Fibroblast of the aortic adventitia (primary cell): Measurements from ENCODE around the gene FBXL7. TPM values are rescaled to one million over a fixed set of nuclear protein-coding genes. Genes with fewer than 3 reads are reported as not detected.
"Not testable (repeated sequence)": the region's sequence is repeated elsewhere in the genome, so short reads cannot be mapped to it uniquely, and the experiment has no call there.

Source experiments
- DNase-seq: peaks from one replicate; pipeline ENCODE4 v3.0.0-alpha.2; 2010; ENCODE audit warnings: low read depth
- H3K4me3 ChIP-seq: 2 replicates; pipeline ENCODE4 v1.5.1; 2011; ENCODE audit warnings: low read depth, mild to moderate bottlenecking, control low read depth, low read length, moderate library complexity
- total RNA-seq: library from RNA; depleted of rRNA; stranded (reverse); fragments of >200 nt; gene quantifications from 2 replicates; pipeline ENCODE4 v1.2.3, GENCODE V29; 2012; ENCODE audit warnings: low replicate concordance
- TF ChIP-seq, protein P1 (sequence below): IDR thresholded peaks from 2 replicates; pipeline ENCODE4 v1.5.1; 2011; ENCODE audit warnings: mild to moderate bottlenecking, low read length, control low read depth, inconsistent platforms; ENCODE audit not compliant: insufficient read depth

Gene FBXL7
- total RNA-seq, 1 donor, result 12.4 TPM

DNA sequence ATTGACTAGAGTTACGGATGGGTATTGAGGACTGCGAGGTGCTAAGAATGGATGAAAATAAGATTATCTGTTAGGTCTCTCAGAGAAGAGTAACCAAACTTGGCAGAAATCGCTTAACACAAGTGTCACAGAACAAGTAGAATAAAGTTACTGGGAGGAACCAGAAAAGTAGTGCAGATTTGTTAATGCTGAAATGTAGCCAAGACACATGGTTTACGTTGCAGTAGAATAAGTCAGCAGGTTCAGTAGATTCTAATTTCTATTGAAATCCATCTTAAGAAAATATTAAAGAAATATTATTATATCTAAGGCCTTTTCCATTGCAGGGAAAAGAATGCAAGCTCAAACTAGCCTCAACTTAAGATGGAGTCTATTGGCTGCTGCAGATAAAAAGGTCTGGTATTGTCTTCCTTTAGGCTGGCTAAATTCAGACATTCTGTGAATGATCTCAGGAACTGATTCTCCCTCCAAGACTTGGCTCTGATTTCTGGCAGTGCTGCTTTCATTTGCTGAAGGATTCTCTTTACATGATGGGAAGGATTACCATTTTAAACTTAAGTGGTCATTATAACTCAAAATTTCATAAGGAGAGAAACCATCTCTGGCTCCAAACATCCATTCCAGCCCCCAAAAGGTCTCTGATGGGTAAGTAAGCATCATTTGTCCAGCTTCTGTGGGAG, 364.7 kb downstream of the FBXL7 start:
- TF ChIP-seq, protein P1, sequence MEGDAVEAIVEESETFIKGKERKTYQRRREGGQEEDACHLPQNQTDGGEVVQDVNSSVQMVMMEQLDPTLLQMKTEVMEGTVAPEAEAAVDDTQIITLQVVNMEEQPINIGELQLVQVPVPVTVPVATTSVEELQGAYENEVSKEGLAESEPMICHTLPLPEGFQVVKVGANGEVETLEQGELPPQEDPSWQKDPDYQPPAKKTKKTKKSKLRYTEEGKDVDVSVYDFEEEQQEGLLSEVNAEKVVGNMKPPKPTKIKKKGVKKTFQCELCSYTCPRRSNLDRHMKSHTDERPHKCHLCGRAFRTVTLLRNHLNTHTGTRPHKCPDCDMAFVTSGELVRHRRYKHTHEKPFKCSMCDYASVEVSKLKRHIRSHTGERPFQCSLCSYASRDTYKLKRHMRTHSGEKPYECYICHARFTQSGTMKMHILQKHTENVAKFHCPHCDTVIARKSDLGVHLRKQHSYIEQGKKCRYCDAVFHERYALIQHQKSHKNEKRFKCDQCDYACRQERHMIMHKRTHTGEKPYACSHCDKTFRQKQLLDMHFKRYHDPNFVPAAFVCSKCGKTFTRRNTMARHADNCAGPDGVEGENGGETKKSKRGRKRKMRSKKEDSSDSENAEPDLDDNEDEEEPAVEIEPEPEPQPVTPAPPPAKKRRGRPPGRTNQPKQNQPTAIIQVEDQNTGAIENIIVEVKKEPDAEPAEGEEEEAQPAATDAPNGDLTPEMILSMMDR, result no peak
- no peak overlapping the region for H3K4me3 ChIP-seq
- DNase-seq, result no peak

DNA sequence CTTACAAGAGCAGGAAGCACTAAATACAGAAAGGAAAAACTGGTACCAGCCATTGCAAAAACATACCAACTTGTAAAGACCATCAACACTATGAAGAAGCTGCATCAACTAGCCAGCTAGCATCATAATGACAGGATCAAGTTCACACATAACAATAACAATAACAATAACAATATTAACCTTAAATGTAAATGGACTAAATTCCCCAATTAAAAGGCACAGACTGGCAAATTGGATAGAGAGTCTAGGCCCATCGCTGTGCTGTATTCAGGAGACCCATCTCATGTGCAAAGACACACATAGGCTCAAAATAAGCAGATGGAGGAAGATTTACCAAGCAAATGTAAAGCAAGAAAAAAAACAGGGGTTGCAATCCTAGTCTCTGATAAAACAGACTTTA, 372.3 kb downstream of the FBXL7 start:
- DNase-seq, H3K4me3 ChIP-seq: not testable (repeated sequence)

DNA sequence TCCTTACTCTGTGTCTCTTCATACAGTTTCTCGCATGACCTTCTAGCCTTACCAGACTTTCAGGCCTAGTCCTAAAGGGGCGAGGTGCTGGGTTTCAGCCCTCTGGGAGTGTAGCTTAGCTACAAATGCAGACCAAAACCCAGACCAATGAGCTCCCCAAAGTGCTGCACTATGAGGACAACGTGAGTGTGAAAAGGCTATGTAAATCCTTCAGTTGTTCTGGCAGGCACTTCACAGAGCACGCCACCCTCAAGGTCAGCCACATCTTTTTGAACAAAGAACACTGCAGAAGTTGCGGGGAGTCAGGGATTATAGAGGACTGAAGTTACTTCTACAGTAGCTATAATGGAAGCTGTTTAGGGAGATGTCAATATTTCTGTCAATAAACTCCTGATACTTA, 377.9 kb downstream of the FBXL7 start:
- DNase-seq, result no peak
- TF ChIP-seq, protein P1, result no peak
- H3K4me3 ChIP-seq, result no peak overlapping the region

DNA sequence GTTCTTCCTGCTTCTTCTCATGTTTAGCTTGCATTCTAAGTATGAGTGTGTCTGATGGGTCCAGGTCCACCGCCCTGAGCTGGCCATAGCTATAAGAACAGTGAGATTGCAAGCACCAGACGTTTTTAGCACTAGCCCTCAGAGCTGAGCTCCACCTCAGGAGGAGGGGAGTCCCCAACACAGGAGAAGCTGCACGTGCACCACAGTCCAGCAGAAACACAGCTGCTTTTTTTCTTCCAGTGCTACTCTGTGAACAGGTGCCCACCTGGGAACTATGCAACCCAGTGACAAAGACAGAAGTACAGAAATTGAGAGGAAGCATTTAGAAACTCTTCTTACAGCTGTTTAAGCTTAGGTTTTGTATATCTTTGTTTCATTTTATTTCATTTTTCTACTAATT, 380.2 kb downstream of the FBXL7 start:
- no peak for DNase-seq
- H3K4me3 ChIP-seq, result no peak overlapping the region
- TF ChIP-seq, protein P1, result no peak

DNA sequence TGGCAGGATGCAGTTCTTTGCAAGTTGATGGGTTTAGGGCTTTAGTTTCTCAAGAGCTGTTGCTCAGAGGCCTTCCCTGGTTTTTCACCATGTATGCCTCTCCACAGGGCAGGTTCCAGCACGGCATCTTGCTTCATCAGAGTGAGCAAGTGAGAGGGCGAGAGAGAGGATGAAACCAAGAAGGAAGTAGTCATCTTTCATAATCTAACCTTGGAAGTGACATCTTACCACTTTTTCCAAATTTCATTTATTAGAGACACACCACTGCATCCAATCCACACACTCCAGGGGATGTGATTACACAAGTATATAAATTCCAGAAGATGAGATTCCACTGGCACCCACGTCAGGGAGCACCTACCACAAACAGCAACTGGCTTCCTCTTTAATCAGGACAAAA, 385.2 kb downstream of the FBXL7 start:
- DNase-seq, result peak; percentile 31
- TF ChIP-seq, protein P1, result no peak

DNA sequence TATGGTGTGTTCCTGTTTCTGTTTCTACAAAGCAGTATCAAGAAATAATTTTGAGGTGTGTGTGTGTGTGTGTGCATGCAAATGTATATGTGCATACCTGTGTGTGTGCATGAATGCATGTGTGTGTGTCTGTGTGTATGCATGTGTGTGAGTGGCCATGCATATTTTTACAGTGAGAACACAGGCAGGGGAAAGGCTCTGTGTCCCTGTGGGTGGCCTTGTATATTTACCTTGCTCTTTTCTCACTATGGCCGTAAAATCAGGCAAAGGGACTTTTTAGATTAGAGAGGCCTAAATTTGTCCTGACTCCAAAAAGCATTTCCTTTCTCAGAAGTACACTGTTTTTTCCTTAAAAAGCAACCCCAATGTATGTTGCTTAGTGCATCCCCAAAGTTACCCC, 386.2 kb downstream of the FBXL7 start:
- no peak overlapping the region for H3K4me3 ChIP-seq
- DNase-seq, result no peak
- TF ChIP-seq, protein P1, result no peak

More for the DNA sequence above, 385.2 kb downstream of the FBXL7 start:
- no peak overlapping the region for H3K4me3 ChIP-seq

DNA sequence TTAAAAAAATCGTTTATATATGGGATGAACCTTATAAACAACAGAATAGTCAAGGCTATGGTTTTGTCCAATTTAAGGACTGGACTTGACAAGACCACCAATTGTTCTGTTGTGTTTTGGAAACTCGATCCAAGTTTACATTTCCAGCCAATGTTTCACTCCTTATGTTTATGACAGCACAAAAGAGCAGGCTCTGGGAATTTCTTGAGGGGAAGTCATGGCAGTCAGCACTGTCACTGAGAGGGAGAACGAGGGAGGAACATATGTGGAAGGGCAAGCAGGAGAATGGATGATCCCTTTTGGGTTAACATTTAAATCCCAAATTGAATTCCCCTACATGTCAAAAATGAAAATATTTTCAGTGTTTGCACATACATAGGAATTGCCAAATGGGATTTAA, 387.1 kb downstream of the FBXL7 start:
- TF ChIP-seq, protein P1, result no peak
- H3K4me3 ChIP-seq, result no peak overlapping the region
- no peak for DNase-seq
